Colonic mucosa (tissue), 4 donors: Measurements from ENCODE around the gene L3MBTL4. TPM values are rescaled to one million over a fixed set of nuclear protein-coding genes. Genes with fewer than 3 reads are reported as not detected.
"Not testable (repeated sequence)": the region's sequence is repeated elsewhere in the genome, so short reads cannot be mapped to it uniquely, and the experiment has no call there.

ENCODE experiments used
- DNase-seq: peaks from one replicate; pipeline ENCODE4 v3.0.0-alpha.2; 2020
- H3K27ac ChIP-seq: fragments of 200-600 bp; one replicate; pipeline ENCODE4 v1.8.0; 2021
- H3K27me3 ChIP-seq: fragments of 200-600 bp; one replicate; pipeline ENCODE4 v1.8.0; 2021
- H3K36me3 ChIP-seq: fragments of 200-600 bp; one replicate; pipeline ENCODE4 v1.8.0; 2021
- H3K4me1 ChIP-seq: fragments of 200-600 bp; one replicate; pipeline ENCODE4 v1.8.0; 2021; ENCODE audit warnings: mild to moderate bottlenecking
- H3K4me3 ChIP-seq: fragments of 200-600 bp; one replicate; pipeline ENCODE4 v1.8.0; 2021
- H3K9ac ChIP-seq, 2 donors: one replicate each; pipeline ENCODE4 v1.7.0; 2013; ENCODE audit warnings: control low read depth in 2 of 2, low read depth in 2 of 2, low read length in 2 of 2
- H3K9me3 ChIP-seq: fragments of 200-600 bp; one replicate; pipeline ENCODE4 v1.8.0; 2021
- CTCF ChIP-seq: fragments of 200-600 bp; IDR thresholded peaks from one replicate; pipeline ENCODE4 v1.8.0; 2022; ENCODE audit warnings: antibody characterized with exemption, mild to moderate bottlenecking
- intact Hi-C: fragments of 100-400 bp; cut with DNase I; formaldehyde crosslinking; loops from one replicate; pipeline ENCODE4 v1.14.1; 2022
- total RNA-seq, 2 donors: library from RNA; stranded (reverse); fragmentation: NEBNext Ultra II Directional in 1 of 2; extraction: Animal tissue kit (Norgen Biotek cat#: 25700) in 1 of 2; gene quantifications; one replicate each; pipeline ENCODE4 v1.2.1, GENCODE V29; 2021
- donor health status: healthy.
- donor health status: DM: no; HTN: no; CAD: no.
- donor health status: DM: no; HTN: no; CAD: no.

The L3MBTL4 gene
- total RNA-seq, 2 donors from 2014 or later = 3.5 to 3.8 TPM

DNA sequence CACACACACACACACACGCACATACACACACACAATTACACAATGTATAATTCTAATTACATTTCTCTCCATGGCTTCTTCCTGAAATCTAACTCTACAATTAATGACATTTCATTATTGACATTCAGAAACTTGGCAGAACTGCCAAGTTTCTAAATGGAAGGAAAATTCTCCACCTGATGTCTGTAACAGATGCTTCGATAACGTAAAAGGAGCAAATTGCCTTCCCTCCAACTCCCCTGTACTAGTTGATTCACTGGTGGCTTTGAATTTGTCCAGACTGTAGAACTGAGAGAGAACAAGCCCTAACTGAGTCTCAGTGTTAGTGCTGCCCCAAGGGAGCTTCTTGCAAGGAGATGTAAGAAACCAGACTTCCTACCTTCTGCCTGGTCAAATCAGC is 264.3 kb downstream of the L3MBTL4 start:
- H3K9ac ChIP-seq = no peak overlapping the region
- no peak for DNase-seq
- H3K4me3 ChIP-seq = no peak overlapping the region
- TF ChIP-seq CTCF = no peak
- H3K4me1 ChIP-seq = no peaks in the 10 kb centered on the region
- no peak overlapping the region for H3K27ac ChIP-seq
- H3K9me3 ChIP-seq = no peaks in the 10 kb centered on the region
- no peaks in the 10 kb centered on the region for H3K36me3 ChIP-seq
- no peaks in the 10 kb centered on the region for H3K27me3 ChIP-seq
- intact Hi-C loops = no loop called here

GRCh38 chr18:6146307-6146661 is 268.4 kb downstream of the L3MBTL4 start:
- no peak for TF ChIP-seq CTCF
- Histone ChIP-seq H3K4me3 (no peak overlapping the region), H3K4me1 (no peaks in the 10 kb centered on the region), H3K9ac (no peak overlapping the region), H3K9me3 (no peaks in the 10 kb centered on the region), H3K27ac (no peak overlapping the region), H3K27me3 (no peaks in the 10 kb centered on the region), H3K36me3 (no peaks in the 10 kb centered on the region)
- intact Hi-C loops = no loop called here
- DNase-seq = no peak

GRCh38 chr18:6145645-6146306 is 268.9 kb downstream of the L3MBTL4 start:
- H3K9ac ChIP-seq = no peak overlapping the region
- intact Hi-C loops = no loop called here
- no peak for DNase-seq
- H3K27ac ChIP-seq = no peak overlapping the region
- no peaks in the 10 kb centered on the region for H3K4me1 ChIP-seq
- TF ChIP-seq CTCF = no peak
- no peaks in the 10 kb centered on the region for H3K36me3 ChIP-seq
- no peak overlapping the region for H3K4me3 ChIP-seq
- H3K9me3 ChIP-seq = no peaks in the 10 kb centered on the region
- H3K27me3 ChIP-seq = no peaks in the 10 kb centered on the region

- TF ChIP-seq CTCF = no peak
- Histone ChIP-seq H3K27me3 (no peaks in the 10 kb centered on the region), H3K27ac (no peak overlapping the region), H3K9me3 (no peaks in the 10 kb centered on the region), H3K9ac (no peak overlapping the region), H3K36me3 (no peaks in the 10 kb centered on the region), H3K4me1 (no peaks in the 10 kb centered on the region), H3K4me3 (no peak overlapping the region)
- DNase-seq = no peak
- intact Hi-C loops = no loop called here
Measured at GRCh38 chr18:6139007-6139406, 275.7 kb downstream of the L3MBTL4 start.

DNA sequence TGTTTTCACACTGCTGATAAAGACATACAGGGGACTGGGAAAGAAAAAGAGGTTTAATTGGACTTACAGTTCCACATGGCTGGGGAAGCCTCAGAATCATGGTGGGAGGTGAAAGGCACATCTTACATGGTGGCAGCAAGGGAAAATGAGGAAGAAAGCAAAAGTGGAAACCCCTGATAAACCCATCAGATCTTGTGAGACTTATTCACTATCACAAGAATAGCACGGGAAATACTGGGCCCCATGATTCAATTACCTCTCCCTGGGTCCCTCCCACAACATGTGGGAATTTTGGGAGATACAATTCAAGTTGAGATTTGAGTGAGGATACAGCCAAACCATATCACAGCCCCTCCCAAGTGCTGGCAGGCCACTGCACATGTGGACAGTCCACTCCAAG is 278.8 kb downstream of the L3MBTL4 start:
- H3K4me3 ChIP-seq, H3K27me3 ChIP-seq, H3K36me3 ChIP-seq, H3K9ac ChIP-seq, H3K9me3 ChIP-seq, DNase-seq, H3K4me1 ChIP-seq, H3K27ac ChIP-seq, intact Hi-C loops: not testable (repeated sequence)

DNA sequence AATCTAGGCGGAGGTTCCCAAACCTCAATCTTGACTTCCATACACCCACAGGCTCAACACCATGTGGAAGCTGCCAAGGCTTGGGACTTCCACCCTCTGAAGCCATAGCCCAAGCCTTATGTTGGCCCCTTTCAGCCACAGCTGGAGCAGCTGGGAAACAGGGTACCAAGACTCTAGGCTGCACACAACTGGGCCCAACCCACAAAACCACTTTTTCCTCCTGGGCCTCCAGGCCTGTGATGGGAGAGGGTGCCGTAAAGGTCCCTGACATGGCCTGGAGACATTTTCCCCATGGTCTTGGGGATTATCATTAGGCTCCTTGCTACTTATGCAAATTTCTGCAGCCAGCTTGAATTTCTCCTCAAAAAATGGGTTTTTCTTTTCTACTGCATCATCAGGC is 279.7 kb downstream of the L3MBTL4 start:
- H3K9me3 ChIP-seq, intact Hi-C loops, DNase-seq, H3K27me3 ChIP-seq, H3K36me3 ChIP-seq, H3K4me1 ChIP-seq, H3K4me3 ChIP-seq, H3K27ac ChIP-seq, H3K9ac ChIP-seq: not testable (repeated sequence)
